Type B pancreatic cell (in vitro differentiated cells): Measurements from ENCODE around the gene FRMD4A. TPM values are rescaled to one million over a fixed set of nuclear protein-coding genes. Genes with fewer than 3 reads are reported as not detected.
A peak's percentile ranks its signal among the peaks of the same experiment; 100 is the strongest.

Source experiments
- DNase-seq: peaks from one replicate; pipeline ENCODE4 v3.0.0; 2021; ENCODE audit warnings: mixed read lengths; ENCODE audit not compliant: unreplicated experiment; ENCODE audit errors: extremely low spot score
- H3K27ac Mint-ChIP-seq: 2 replicates; pipeline ENCODE4 v1.8.0; 2021; ENCODE audit warnings: mild to moderate bottlenecking, mixed read lengths
- H3K27me3 Mint-ChIP-seq: 2 replicates; pipeline ENCODE4 v1.8.0; 2021; ENCODE audit warnings: mixed read lengths
- H3K36me3 Mint-ChIP-seq: 2 replicates; pipeline ENCODE4 v1.8.0; 2021; ENCODE audit warnings: mixed read lengths
- H3K4me1 Mint-ChIP-seq: one replicate; pipeline ENCODE4 v1.8.0; 2021; ENCODE audit warnings: mixed read lengths; ENCODE audit not compliant: unreplicated experiment
- H3K4me3 Mint-ChIP-seq: 2 replicates; pipeline ENCODE4 v1.8.0; 2021; ENCODE audit warnings: mild to moderate bottlenecking, mixed read lengths
- H3K9me3 Mint-ChIP-seq: 2 replicates; pipeline ENCODE4 v1.8.0; 2021; ENCODE audit warnings: mixed read lengths
- CTCF ChIP-seq: fragments of 200-600 bp; sonication (generic); conservative IDR thresholded peaks from 2 replicates; pipeline ENCODE4 v1.5.0; 2021; ENCODE audit warnings: antibody characterized with exemption, mild to moderate bottlenecking
- total RNA-seq: library from RNA; stranded (reverse); gene quantifications from 2 replicates; pipeline ENCODE4 v1.2.1, GENCODE V29; 2021; ENCODE audit warnings: low replicate concordance

FRMD4A gene
- total RNA-seq, 1 donor from 2014 or later = 88.9 TPM

GRCh38 chr10:14036233-14036632 is 294.5 kb downstream of the FRMD4A start:
- no peak for DNase-seq
- Mint-ChIP-seq H3K9me3 (no peaks in the 10 kb centered on the region), H3K27me3 (no peaks in the 10 kb centered on the region), H3K4me3 (no peak overlapping the region), H3K36me3 (no peaks in the 10 kb centered on the region), H3K27ac (no peak overlapping the region), H3K4me1 (peaks cover 10% of the 10 kb centered on the region)
- no peak for TF ChIP-seq CTCF

DNA sequence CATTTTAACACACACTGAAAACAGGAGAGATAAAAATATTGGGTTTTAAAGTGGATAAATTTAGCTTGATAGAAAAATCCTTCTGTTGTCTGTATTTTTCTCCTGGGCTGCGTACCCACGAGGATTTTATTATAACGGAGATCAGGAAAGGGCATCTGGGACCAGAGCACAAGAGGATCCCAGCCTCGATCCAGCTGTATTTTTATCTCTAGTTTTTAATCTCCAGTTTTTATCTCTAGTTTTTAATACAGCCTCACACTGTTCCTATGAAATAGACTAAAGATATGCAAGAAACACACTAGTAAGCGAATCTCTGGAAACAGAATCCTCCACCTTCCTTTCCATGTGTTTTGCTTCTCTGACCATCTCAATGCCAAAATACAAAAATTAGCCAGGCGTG is 295.2 kb downstream of the FRMD4A start:
- Mint-ChIP-seq H3K36me3 (no peaks in the 10 kb centered on the region), H3K4me1 (peaks cover 7% of the 10 kb centered on the region), H3K9me3 (no peaks in the 10 kb centered on the region), H3K27me3 (no peaks in the 10 kb centered on the region), H3K27ac (no peak overlapping the region), H3K4me3 (no peak overlapping the region)
- no peak for DNase-seq
- TF ChIP-seq CTCF = no peak

DNA sequence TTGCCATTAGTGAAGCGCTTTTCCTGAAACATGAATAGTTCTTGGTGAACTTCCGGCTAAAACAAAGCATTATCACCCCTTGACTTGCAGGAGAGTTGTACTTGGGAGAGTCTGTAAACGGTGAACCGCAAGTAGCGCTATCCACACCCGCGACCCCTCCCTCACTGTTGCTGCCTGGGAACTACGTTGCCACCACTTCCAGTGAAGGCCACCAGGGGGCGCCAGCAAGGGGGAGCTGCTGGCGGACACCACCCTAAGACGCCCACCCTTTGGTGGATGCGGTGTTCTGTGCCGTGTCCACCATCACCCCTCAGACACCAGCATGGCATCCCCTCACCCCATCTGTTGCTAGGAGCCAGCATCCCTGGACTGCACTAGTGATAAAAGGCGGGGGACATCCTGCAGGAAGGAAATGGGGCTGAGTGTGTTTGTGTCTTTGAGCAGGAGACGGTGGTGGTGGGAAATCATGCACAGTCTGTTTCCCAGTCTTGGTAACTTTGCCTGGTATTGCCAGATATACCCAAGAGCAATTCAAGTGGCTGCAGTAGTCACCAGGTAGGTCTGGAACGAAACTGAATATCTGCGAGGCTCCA is 298.2 kb downstream of the FRMD4A start:
- DNase-seq = no peak
- H3K4me3 Mint-ChIP-seq = no peak overlapping the region
- TF ChIP-seq CTCF = peak; percentile 85
- peaks cover 9% of the 10 kb centered on the region for H3K9me3 Mint-ChIP-seq
- H3K27ac Mint-ChIP-seq = no peak overlapping the region
- no peaks in the 10 kb centered on the region for H3K4me1 Mint-ChIP-seq
- peaks cover 3% of the 10 kb centered on the region for H3K36me3 Mint-ChIP-seq
- H3K27me3 Mint-ChIP-seq = peaks cover 9% of the 10 kb centered on the region

DNA sequence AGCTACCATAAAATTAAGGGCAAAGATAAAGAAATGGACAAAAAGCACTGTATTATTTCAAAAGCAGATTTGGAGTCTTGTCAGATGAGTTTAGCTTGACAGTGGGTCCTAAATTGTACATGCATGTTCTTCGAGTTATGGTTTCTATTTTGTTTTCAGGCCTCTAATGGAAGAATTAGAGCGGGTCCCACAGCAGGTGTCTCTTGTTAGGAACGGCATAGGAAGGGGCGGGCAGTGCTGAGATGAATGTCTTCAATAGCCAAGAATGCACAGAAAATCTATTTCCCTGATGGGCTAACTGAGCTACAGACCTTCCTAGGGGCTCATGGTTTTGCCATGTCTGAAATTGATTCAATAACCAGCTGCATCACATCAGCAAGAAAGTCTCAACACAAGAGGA is 304.4 kb downstream of the FRMD4A start:
- DNase-seq = no peak
- H3K9me3 Mint-ChIP-seq = peaks cover 9% of the 10 kb centered on the region
- H3K27ac Mint-ChIP-seq = no peak overlapping the region
- H3K4me3 Mint-ChIP-seq = no peak overlapping the region
- H3K4me1 Mint-ChIP-seq = peaks cover 35% of the 10 kb centered on the region
- peaks cover 3% of the 10 kb centered on the region for H3K36me3 Mint-ChIP-seq
- TF ChIP-seq CTCF = no peak
- H3K27me3 Mint-ChIP-seq = peaks cover 20% of the 10 kb centered on the region

- Mint-ChIP-seq H3K36me3 (peaks cover 3% of the 10 kb centered on the region), H3K9me3 (peaks cover 9% of the 10 kb centered on the region), H3K4me1 (peaks cover 35% of the 10 kb centered on the region), H3K4me3 (no peak overlapping the region), H3K27ac (no peak overlapping the region), H3K27me3 (peaks cover 20% of the 10 kb centered on the region)
- TF ChIP-seq CTCF = no peak
- no peak for DNase-seq
Observed at GRCh38 chr10:14025283-14026189, 305.2 kb downstream of the FRMD4A start.
